Sigmoid colon (tissue), 7 donors: ENCODE measurements around the gene SAFB. TPM values are rescaled to one million over a fixed set of nuclear protein-coding genes. Genes with fewer than 3 reads are reported as not detected.

ENCODE experiments used
- DNase-seq: peaks from one replicate; pipeline ENCODE4 v3.0.0-alpha.2; 2019
- H3K27ac ChIP-seq, 4 donors: fragments of 200-600 bp; sonication (generic); one replicate each; pipeline ENCODE4 v1.5.1; 2016 to 2019; ENCODE audit warnings: mild to moderate bottlenecking in 1 of 4
- H3K27me3 ChIP-seq, 3 donors: fragments of 200-600 bp; sonication (generic); one replicate each; pipeline ENCODE4 v1.5.1; 2019; ENCODE audit warnings: mild to moderate bottlenecking in 1 of 3
- H3K36me3 ChIP-seq, 4 donors: fragments of 200-600 bp; sonication (generic); one replicate each; pipeline ENCODE4 v1.5.1; 2016 to 2019
- H3K4me1 ChIP-seq, 4 donors: fragments of 200-600 bp; sonication (generic); one replicate each; pipeline ENCODE4 v1.5.1; 2017 to 2019
- H3K4me3 ChIP-seq, 4 donors: fragments of 200-600 bp; sonication (generic); one replicate each; pipeline ENCODE4 v1.5.1; 2017 to 2019; ENCODE audit warnings: mild to moderate bottlenecking in 2 of 4, moderate library complexity in 1 of 4
- H3K9me3 ChIP-seq, 4 donors: fragments of 200-600 bp in 3 of 4; sonication (generic) in 3 of 4; one replicate each; pipeline versions ENCODE4 v1.5.1 to v1.6.1; 2013 to 2019
- CTCF ChIP-seq, 4 experiments: fragments of 450-650 bp in 3 of 4; fragments of 200-600 bp in 1 of 4; IDR thresholded peaks; one replicate each; pipeline ENCODE4 v1.5.1; 2016 to 2019; ENCODE audit warnings: antibody characterized with exemption in 4 of 4, mild to moderate bottlenecking in 3 of 4, moderate library complexity in 2 of 4
- EP300 ChIP-seq, 4 donors: sonication (generic); formaldehyde crosslinking; IDR thresholded peaks; one replicate each; pipeline ENCODE4 v1.6.1; 2017; ENCODE audit warnings: antibody characterized with exemption in 4 of 4
- POLR2A ChIP-seq, 2 donors: fragments of 450-650 bp; IDR thresholded peaks; one replicate each; pipeline ENCODE4 v1.6.1; 2016; ENCODE audit warnings: antibody characterized with exemption in 2 of 2, mild to moderate bottlenecking in 2 of 2, moderate library complexity in 2 of 2
- POLR2AphosphoS5 ChIP-seq, 4 donors: sonication (generic); formaldehyde crosslinking; IDR thresholded peaks; one replicate each; pipeline ENCODE4 v1.6.1; 2017; ENCODE audit warnings: antibody characterized with exemption in 4 of 4
- WGBS, 2 donors: extraction: QIAGEN DNeasy Blood & Tissue Kit; methylation state at CpG; one replicate each; pipeline ENCODE4 v1.1.7; 2013; 5-methylcytosine and 5-hydroxymethylcytosine counted together
- intact Hi-C: fragments of 100-400 bp; cut with DNase I; formaldehyde crosslinking; loops from one replicate; pipeline ENCODE4 v1.15.1; 2023
- polyA plus RNA-seq, 3 donors: library from polyadenylated mRNA; stranded (reverse); fragments of 200-250 nt; gene quantifications; one replicate each; pipeline ENCODE4 v1.2.3, GENCODE V29; 2013
- total RNA-seq, 4 donors: library from RNA; depleted of rRNA; stranded (reverse); fragments of >200 nt; gene quantifications; one replicate each; pipeline ENCODE4 v1.1.0, GENCODE V29; 2016
- donor health status: healthy with polysubstance abuse.
- donor health status: Bipolar disorder and iron deficiency.
- donor health status: healthy.

Gene SAFB
- total and polyA plus RNA-seq, 7 donors: 25.7 to 75.9 (median 54.6) TPM

- DNase-seq: no peak
- Histone ChIP-seq H3K9me3 (no peaks in the 10 kb centered on the region), H3K27me3 (no peaks in the 10 kb centered on the region), H3K27ac (no peak overlapping the region), H3K36me3 (peaks cover 55 to 94% (median 82%) of the 10 kb centered on the region in 4 donors), H3K4me3 (no peak overlapping the region), H3K4me1 (no peaks in the 10 kb centered on the region)
- TF ChIP-seq POLR2A (IDR thresholded peaks at IDR 0.05) (no peak), POLR2AphosphoS5 (IDR thresholded peaks at IDR 0.05) (no peak), CTCF (IDR thresholded peaks at IDR 0.05) (no peak), EP300 (IDR thresholded peaks at IDR 0.05) (no peak)
- intact Hi-C loops: no loop called here
- WGBS, 2 donors: 77% methylated on average over 10 of the region's 10 CpGs
Measured at GRCh38 chr19:5665781-5666513, 43.1 kb downstream of the SAFB start.

- no peak overlapping the region for H3K4me3 ChIP-seq
- H3K36me3 ChIP-seq: peaks cover 44 to 87% (median 71%) of the 10 kb centered on the region in 4 donors
- no peak overlapping the region for H3K27ac ChIP-seq
- intact Hi-C loops: no loop called here
- H3K4me1 ChIP-seq: no peaks in the 10 kb centered on the region
- DNase-seq: no peak
- 93 to 95% methylated on average over 26 of the region's 26 CpGs for WGBS, 2 donors
- H3K9me3 ChIP-seq: no peaks in the 10 kb centered on the region
- no peaks in the 10 kb centered on the region for H3K27me3 ChIP-seq
- TF ChIP-seq POLR2AphosphoS5 (IDR thresholded peaks at IDR 0.05) (no peak), POLR2A (IDR thresholded peaks at IDR 0.05) (no peak), EP300 (IDR thresholded peaks at IDR 0.05) (no peak), CTCF (IDR thresholded peaks at IDR 0.05) (no peak)
Measured at GRCh38 chr19:5666921-5667610, 44.2 kb downstream of the SAFB start.

GRCh38 chr19:5667751-5668271 lies 44.9 kb downstream of the SAFB start:
- peaks cover 41 to 79% (median 63%) of the 10 kb centered on the region in 4 donors for H3K36me3 ChIP-seq
- no peak overlapping the region for H3K27ac ChIP-seq
- no peaks in the 10 kb centered on the region for H3K4me1 ChIP-seq
- 85 to 88% methylated on average over 22 of the region's 22 CpGs for WGBS, 2 donors
- no peak overlapping the region for H3K4me3 ChIP-seq
- no peaks in the 10 kb centered on the region for H3K9me3 ChIP-seq
- TF ChIP-seq EP300 (IDR thresholded peaks at IDR 0.05) (no peak), POLR2A (IDR thresholded peaks at IDR 0.05) (no peak), POLR2AphosphoS5 (IDR thresholded peaks at IDR 0.05) (no peak)
- H3K27me3 ChIP-seq: no peaks in the 10 kb centered on the region
- DNase-seq: no peak
- intact Hi-C loops: no loop called here

- WGBS, 2 donors: 84 to 92% methylated on average over 11 of the region's 11 CpGs
- no peaks in the 10 kb centered on the region for H3K4me1 ChIP-seq
- no peak overlapping the region for H3K27ac ChIP-seq
- intact Hi-C loops: no loop called here
- H3K27me3 ChIP-seq: no peaks in the 10 kb centered on the region
- no peak for TF ChIP-seq POLR2A (IDR thresholded peaks at IDR 0.05)
- TF ChIP-seq POLR2AphosphoS5 (IDR thresholded peaks at IDR 0.05): no peak
- TF ChIP-seq EP300 (IDR thresholded peaks at IDR 0.05): no peak
- no peak for TF ChIP-seq CTCF (IDR thresholded peaks at IDR 0.05)
- DNase-seq: no peak
- no peak overlapping the region for H3K4me3 ChIP-seq
- no peaks in the 10 kb centered on the region for H3K9me3 ChIP-seq
- H3K36me3 ChIP-seq: peaks cover 32 to 65% (median 49%) of the 10 kb centered on the region in 4 donors
Measured at GRCh38 chr19:5669212-5669611, 46.3 kb downstream of the SAFB start.

- peaks cover 16 to 41% (median 26%) of the 10 kb centered on the region in 4 donors for H3K36me3 ChIP-seq
- DNase-seq: no peak
- TF ChIP-seq EP300 (IDR thresholded peaks at IDR 0.05): no peak
- no peak for TF ChIP-seq POLR2AphosphoS5 (IDR thresholded peaks at IDR 0.05)
- no peak for TF ChIP-seq CTCF (IDR thresholded peaks at IDR 0.05)
- no peak for TF ChIP-seq POLR2A (IDR thresholded peaks at IDR 0.05)
- intact Hi-C loops: no loop called here
- H3K27me3 ChIP-seq: no peaks in the 10 kb centered on the region
- no peak overlapping the region for H3K27ac ChIP-seq
- no peak overlapping the region for H3K4me3 ChIP-seq
- H3K4me1 ChIP-seq: no peaks in the 10 kb centered on the region
- no peaks in the 10 kb centered on the region for H3K9me3 ChIP-seq
- WGBS, 2 donors: 93 to 94% methylated on average over 7 of the region's 7 CpGs
Measured at GRCh38 chr19:5671600-5671999, 48.7 kb downstream of the SAFB start.
